H1 (cell line): ENCODE results near the gene RAB44. TPM values are rescaled to one million over a fixed set of nuclear protein-coding genes. Genes with fewer than 3 reads are reported as not detected.

Experiments
- ATF2 ChIP-seq: IDR thresholded peaks from 2 replicates; pipeline ENCODE4 v1.6.1; 2012; ENCODE audit warnings: low read length, inconsistent platforms
- EP300 ChIP-seq, 2 experiments: IDR thresholded peaks; 1 replicate in 1 of 2; 2 replicates in 1 of 2; pipeline ENCODE4 v1.6.1; 2011 to 2012; ENCODE audit warnings: low read depth in 2 of 2, low read length in 2 of 2, mild to moderate bottlenecking in 2 of 2, borderline replicate concordance in 1 of 2, inconsistent platforms in 1 of 2, moderate library complexity in 1 of 2
- GABPA ChIP-seq: IDR thresholded peaks from 2 replicates; pipeline ENCODE4 v1.6.1; 2011; ENCODE audit warnings: mild to moderate bottlenecking, low read length, moderate library complexity, borderline replicate concordance; ENCODE audit not compliant: insufficient read depth
- KDM1A ChIP-seq: fragments of 200-600, 300-600 bp; sonication (generic); IDR thresholded peaks from 2 replicates; pipeline ENCODE4 v1.7.1; 2016; ENCODE audit warnings: mild to moderate bottlenecking, low read length, borderline replicate concordance
- RBBP5 ChIP-seq: IDR thresholded peaks from 2 replicates; pipeline ENCODE4 v1.7.1; 2012; ENCODE audit warnings: low read depth, mild to moderate bottlenecking, inconsistent platforms, low read length, moderate library complexity, borderline replicate concordance
- SIN3A ChIP-seq, 2 experiments: IDR thresholded peaks in 1 of 2; conservative IDR thresholded peaks in 1 of 2; 2 replicates each; pipeline ENCODE4 v1.6.1; 2011 to 2012; ENCODE audit warnings: low read length in 2 of 2, improper control_type of control experiment in 1 of 2, low read depth in 1 of 2, mild to moderate bottlenecking in 1 of 2
- TBP ChIP-seq: IDR thresholded peaks from 2 replicates; pipeline ENCODE4 v1.6.1; 2011; ENCODE audit warnings: low read depth, low read length, improper control_type of control experiment
- polyA plus RNA-seq, 7 experiments: library from polyadenylated mRNA; depleted of rRNA in 3 of 7; stranded (reverse) in 5 of 7; unstranded in 2 of 7; fragments of >200 nt in 5 of 7; fragments of 200-250 nt in 2 of 7; gene quantifications; 1 replicate in 5 of 7; 2 replicates in 1 of 7; 4 replicates in 1 of 7; pipeline versions ENCODE4 v1.2.1 to v1.2.3, GENCODE V29; 2011 to 2013; ENCODE audit warnings: missing spikeins in 2 of 7, mixed read lengths in 2 of 7
- total RNA-seq: library from RNA; stranded (reverse); fragmentation: NEBNext Ultra II Directional; extraction: Animal tissue kit (Norgen Biotek cat#: 25700); gene quantifications from 2 replicates; pipeline ENCODE4 v1.2.1, GENCODE V29; 2021

The RAB44 gene
- total and polyA plus RNA-seq, 2 of the 8 experiments (the other 6 are each of a cell fraction or from before 2014, with no cell fraction given), result 0.02 TPM; not detected in 1

- TF ChIP-seq EP300 (IDR thresholded peaks at IDR 0.05; ENCODE audit: borderline replicate concordance in 1 of 2, low read depth in 2 of 2, low read length in 2 of 2) (no peak), KDM1A (no peak), ATF2 (no peak), GABPA (no peak), SIN3A (conservative IDR thresholded peaks at IDR 0.05 in 1 of 2, IDR thresholded peaks at IDR 0.05 in 1 of 2; ENCODE audit: low read depth in 1 of 2, low read length in 2 of 2) (no peak), TBP (no peak), RBBP5 (no peak)
- TF ChIP-seq, all 59 proteins: peak for 0
Measured at GRCh38 chr6:36755435-36756348, 58.1 kb downstream of the RAB44 start (continued).
